Breast epithelium (tissue), 3 donors: ENCODE data around the gene EIF4H.

ENCODE experiments used
- CTCF ChIP-seq, 3 donors: fragments of 450-650 bp; IDR thresholded peaks; one replicate each; pipeline ENCODE4 v1.5.1; 2016 to 2017; ENCODE audit warnings: antibody characterized with exemption in 3 of 3, mild to moderate bottlenecking in 3 of 3, moderate library complexity in 3 of 3
- POLR2AphosphoS5 ChIP-seq, 3 donors: sonication (generic); formaldehyde crosslinking; IDR thresholded peaks; one replicate each; pipeline ENCODE4 v1.6.1; 2017; ENCODE audit warnings: antibody characterized with exemption in 3 of 3

DNA sequence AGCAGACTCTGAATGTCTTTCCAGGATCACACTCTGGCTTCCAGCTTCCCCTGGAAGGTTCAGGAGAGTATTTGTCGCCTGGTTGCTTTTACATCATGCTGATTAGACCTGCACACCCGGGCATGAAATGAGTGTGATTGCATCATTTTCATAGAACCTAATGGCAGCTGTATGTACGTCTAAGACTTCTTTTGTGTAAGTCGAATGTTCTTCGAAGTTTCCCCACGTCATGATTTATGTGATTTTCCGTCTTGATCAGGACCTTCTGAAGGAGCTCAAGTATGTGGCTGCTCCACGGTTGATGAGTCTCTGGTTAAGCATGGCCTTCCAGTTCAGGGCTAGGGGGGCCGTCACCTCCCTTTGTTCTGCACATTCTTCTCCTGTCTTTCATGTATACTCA lies 4.5 kb downstream of the EIF4H start:
- no peak for TF ChIP-seq CTCF (IDR thresholded peaks at IDR 0.05)
- TF ChIP-seq POLR2AphosphoS5 (IDR thresholded peaks at IDR 0.05): no peak
